H1 (cell line): ENCODE results near the gene MUC2. TPM values are rescaled to one million over a fixed set of nuclear protein-coding genes. Genes with fewer than 3 reads are reported as not detected.
A peak's percentile ranks its signal among the peaks of the same experiment; 100 is the strongest.
"Not testable (repeated sequence)": the region's sequence is repeated elsewhere in the genome, so short reads cannot be mapped to it uniquely, and the experiment has no call there.

Experiments
- CTCF ChIA-PET: fragments of 300-600 bp; sonication (Branson Sonifier 250); formaldehyde crosslinking; loops from one replicate; lab custom pipeline; 2021; ENCODE audit not compliant: partially characterized antibody; lab: Charles Lee
- POLR2A ChIA-PET: fragments of 300-600 bp; sonication (Branson Sonifier 250); formaldehyde crosslinking; loops from one replicate; lab custom pipeline; 2021; ENCODE audit warnings: inconsistent platforms; ENCODE audit not compliant: partially characterized antibody; lab: Charles Lee
- DNase-seq, 2 experiments: peaks; one replicate each; pipeline versions ENCODE4 v3.0.0 to v3.0.0-alpha.2; 2010 to 2022; ENCODE audit warnings: low spot score in 2 of 2, low read depth in 1 of 2, mixed read lengths in 1 of 2
- FAIRE-seq: peaks from 2 replicates; lab custom pipeline; 2011; peaks lifted over from hg19 to GRCh38; lab: Jason Lieb, UNC
- H2AFZ ChIP-seq: 2 replicates; pipeline ENCODE4 v1.8.1; 2012; ENCODE audit warnings: low read length, inconsistent platforms
- H2AK5ac ChIP-seq: 2 replicates; pipeline ENCODE4 v1.6.1; 2013; ENCODE audit warnings: low read depth, low read length
- H2BK120ac ChIP-seq: replicated peaks from 2 replicates; pipeline ENCODE3; 2013; ENCODE audit warnings: low read depth, low read length, inconsistent platforms
- H2BK12ac ChIP-seq: 2 replicates; pipeline ENCODE4 v1.6.1; 2013; ENCODE audit warnings: low read depth, low read length
- H2BK15ac ChIP-seq: 2 replicates; pipeline ENCODE4 v1.6.1; 2013; ENCODE audit warnings: low read length
- H2BK20ac ChIP-seq: 2 replicates; pipeline ENCODE4 v1.6.1; 2013; ENCODE audit warnings: low read length
- H2BK5ac ChIP-seq: 2 replicates; pipeline ENCODE4 v1.6.1; 2013; ENCODE audit warnings: low read depth, low read length
- H3K14ac ChIP-seq: 2 replicates; pipeline ENCODE4 v1.6.1; 2013; ENCODE audit warnings: inconsistent platforms; ENCODE audit not compliant: insufficient read length
- H3K18ac ChIP-seq: 2 replicates; pipeline ENCODE4 v1.6.1; 2013; ENCODE audit warnings: low read length; ENCODE audit errors: extremely low read depth
- H3K23ac ChIP-seq: 2 replicates; pipeline ENCODE4 v1.6.1; 2013; ENCODE audit warnings: inconsistent platforms; ENCODE audit not compliant: insufficient read length
- H3K23me2 ChIP-seq: 2 replicates; pipeline ENCODE4 v1.6.1; 2013; ENCODE audit warnings: low read depth, low read length
- H3K27ac ChIP-seq: 2 replicates; pipeline ENCODE4 v1.6.1; 2011; ENCODE audit warnings: low read depth, low read length, inconsistent platforms
- H3K27me3 ChIP-seq, 4 experiments: replicated peaks in 1 of 4; 1 replicate in 1 of 4; 2 replicates in 3 of 4; pipeline versions ENCODE4 v1.6.1 to v1.8.1; 2011 to 2013; ENCODE audit warnings: low read length in 3 of 4, mild to moderate bottlenecking in 3 of 4, inconsistent platforms in 2 of 4, mixed read lengths in 2 of 4, moderate library complexity in 1 of 4; ENCODE audit not compliant: control insufficient read depth in 3 of 4, insufficient read depth in 3 of 4; ENCODE audit errors: extremely low read depth in 1 of 4
- H3K36me3 ChIP-seq, 4 experiments: 2 replicates each; pipeline versions ENCODE4 v1.6.1 to v1.8.1; 2011 to 2013; ENCODE audit warnings: mild to moderate bottlenecking in 4 of 4, low read length in 3 of 4, moderate library complexity in 2 of 4, control low read depth in 1 of 4, inconsistent platforms in 1 of 4; ENCODE audit not compliant: insufficient read depth in 4 of 4, control insufficient read depth in 2 of 4
- H3K4ac ChIP-seq: replicated peaks from 2 replicates; pipeline ENCODE3; 2013; ENCODE audit warnings: low read length, low read depth, mixed read lengths, inconsistent platforms; ENCODE audit not compliant: insufficient read length
- H3K4me1 ChIP-seq, 4 experiments: replicated peaks in 1 of 4; 1 replicate in 1 of 4; 2 replicates in 3 of 4; pipeline versions ENCODE4 v1.6.1 to v1.8.1; 2011 to 2013; ENCODE audit warnings: low read length in 3 of 4, inconsistent platforms in 2 of 4, mixed read lengths in 1 of 4; ENCODE audit not compliant: insufficient read depth in 4 of 4, control insufficient read depth in 3 of 4
- H3K4me2 ChIP-seq, 2 experiments: 2 replicates each; pipeline versions ENCODE4 v1.6.1 to v1.8.1; 2011 to 2013; ENCODE audit warnings: low read depth in 2 of 2, low read length in 2 of 2, control low read depth in 1 of 2, inconsistent platforms in 1 of 2, mild to moderate bottlenecking in 1 of 2; ENCODE audit not compliant: insufficient read depth in 1 of 2
- H3K4me3 ChIP-seq, 4 experiments: fragments of 200-600, 300-600 bp in 1 of 4; sonication (generic), shearing (Covaris generic), sonication (Bioruptor Twin) in 1 of 4; 2 replicates each; pipeline versions ENCODE4 v1.5.1 to v1.8.1; 2011 to 2016; ENCODE audit warnings: low read length in 4 of 4, low read depth in 3 of 4, control low read depth in 2 of 4, inconsistent platforms in 2 of 4, mild to moderate bottlenecking in 2 of 4, mixed read lengths in 1 of 4, moderate library complexity in 1 of 4; ENCODE audit not compliant: insufficient read depth in 2 of 4; ENCODE audit errors: extremely low read depth in 1 of 4
- H3K56ac ChIP-seq: replicated peaks from 2 replicates; pipeline ENCODE3; 2013; ENCODE audit warnings: low read depth, mild to moderate bottlenecking, mixed read lengths, low read length, inconsistent platforms; ENCODE audit not compliant: insufficient read length
- H3K79me1 ChIP-seq: 2 replicates; pipeline ENCODE4 v1.6.1; 2013; ENCODE audit warnings: low read depth, low read length, control low read depth
- H3K79me2 ChIP-seq, 2 experiments: 2 replicates each; pipeline versions ENCODE4 v1.6.1 to v1.8.1; 2012 to 2013; ENCODE audit warnings: low read length in 2 of 2, mild to moderate bottlenecking in 2 of 2, inconsistent platforms in 1 of 2; ENCODE audit not compliant: insufficient read depth in 2 of 2, control insufficient read depth in 1 of 2
- H3K9ac ChIP-seq, 4 experiments: replicated peaks in 1 of 4; 1 replicate in 1 of 4; 2 replicates in 3 of 4; pipeline versions ENCODE4 v1.6.1 to v1.8.1; 2011 to 2013; ENCODE audit warnings: low read depth in 3 of 4, low read length in 3 of 4, control low read depth in 2 of 4, mild to moderate bottlenecking in 2 of 4, moderate library complexity in 2 of 4, inconsistent platforms in 1 of 4; ENCODE audit errors: extremely low read depth in 1 of 4
- H3K9me3 ChIP-seq, 2 experiments: 2 replicates each; pipeline versions ENCODE4 v1.6.1 to v1.8.1; 2012 to 2013; ENCODE audit warnings: mild to moderate bottlenecking in 2 of 2, moderate library complexity in 2 of 2, control low read depth in 1 of 2, inconsistent platforms in 1 of 2, low read depth in 1 of 2, low read length in 1 of 2, mixed read lengths in 1 of 2; ENCODE audit not compliant: insufficient read depth in 2 of 2
- H4K20me1 ChIP-seq, 2 experiments: replicated peaks in 1 of 2; 2 replicates each; pipeline versions ENCODE3 to v1.8.1; 2011 to 2013; ENCODE audit warnings: inconsistent platforms in 2 of 2, low read length in 2 of 2, mild to moderate bottlenecking in 1 of 2; ENCODE audit not compliant: insufficient read depth in 2 of 2, control insufficient read depth in 1 of 2
- H4K5ac ChIP-seq: 2 replicates; pipeline ENCODE4 v1.6.1; 2013; ENCODE audit warnings: low read length, low read depth, mixed read lengths, inconsistent platforms; ENCODE audit not compliant: insufficient read length
- H4K8ac ChIP-seq: 2 replicates; pipeline ENCODE4 v1.8.0; 2013; ENCODE audit warnings: mild to moderate bottlenecking, moderate library complexity, low read length, inconsistent platforms; ENCODE audit not compliant: insufficient read depth; ENCODE audit errors: extremely low read depth
- H4K91ac ChIP-seq: replicated peaks from 2 replicates; pipeline ENCODE3; 2013; ENCODE audit warnings: low read length, mixed read lengths, inconsistent platforms; ENCODE audit not compliant: insufficient read length
- whole genome bisulfite sequencing, 2 experiments: shearing (Covaris generic) in 1 of 2; methylation state at CpG; one replicate each; pipeline versions ENCODE4 v1.1.6 to v1.1.7; 2013 to 2015; ENCODE audit warnings: low lambda C conversion rate in 2 of 2, mixed read lengths in 2 of 2, inconsistent platforms in 1 of 2, low coverage in 1 of 2, missing lambda C conversion rate in 1 of 2; ENCODE audit not compliant: insufficient replicate concordance in 2 of 2, insufficient coverage in 1 of 2, insufficient read length in 1 of 2; ENCODE audit errors: extremely low coverage in 1 of 2, missing lambda C conversion rate in 1 of 2; 5-methylcytosine and 5-hydroxymethylcytosine counted together
- polyA plus RNA-seq, 7 experiments: library from polyadenylated mRNA; depleted of rRNA in 3 of 7; stranded (reverse) in 5 of 7; unstranded in 2 of 7; fragments of >200 nt in 5 of 7; fragments of 200-250 nt in 2 of 7; gene quantifications; 1 replicate in 5 of 7; 2 replicates in 1 of 7; 4 replicates in 1 of 7; pipeline versions ENCODE4 v1.2.1 to v1.2.3, GENCODE V29; 2011 to 2013; ENCODE audit warnings: missing spikeins in 2 of 7, mixed read lengths in 2 of 7
- total RNA-seq: library from RNA; stranded (reverse); fragmentation: NEBNext Ultra II Directional; extraction: Animal tissue kit (Norgen Biotek cat#: 25700); gene quantifications from 2 replicates; pipeline ENCODE4 v1.2.1, GENCODE V29; 2021

The MUC2 gene
- total and polyA plus RNA-seq, 2 of the 8 experiments (the other 6 are each of a cell fraction or from before 2014, with no cell fraction given), result not detected

DNA sequence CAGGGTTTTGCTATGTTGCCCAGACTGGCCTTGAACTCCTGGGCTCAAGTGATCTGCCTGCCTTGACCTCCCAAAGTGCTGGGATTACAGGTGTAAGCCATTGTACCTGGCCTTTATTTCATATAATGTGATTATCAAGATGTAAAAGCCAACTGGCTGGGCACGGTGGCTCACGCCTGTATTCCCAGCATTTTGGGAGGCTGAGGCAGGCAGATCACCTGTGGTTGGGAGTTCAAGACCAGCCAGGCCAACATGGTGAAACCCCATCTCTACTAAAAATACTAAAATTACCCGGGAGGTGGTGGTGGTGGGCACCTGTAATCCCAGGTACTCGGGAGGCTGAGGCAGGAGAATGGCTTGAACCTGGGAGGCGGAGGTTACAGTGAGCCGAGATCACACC, 40.6 kb downstream of the MUC2 start:
- H2BK20ac ChIP-seq, H2BK120ac ChIP-seq, H3K4me2 ChIP-seq, H3K23me2 ChIP-seq, H3K4ac ChIP-seq, H3K56ac ChIP-seq, H2BK12ac ChIP-seq, H4K5ac ChIP-seq, H3K4me1 ChIP-seq, H3K18ac ChIP-seq, H3K14ac ChIP-seq, H2AK5ac ChIP-seq, H3K36me3 ChIP-seq, H2BK15ac ChIP-seq, FAIRE-seq, H4K91ac ChIP-seq, CTCF ChIA-PET, H3K23ac ChIP-seq, POLR2A ChIA-PET, H4K8ac ChIP-seq, H4K20me1 ChIP-seq, H2BK5ac ChIP-seq, H3K9ac ChIP-seq, H3K4me3 ChIP-seq, H3K27ac ChIP-seq, H3K27me3 ChIP-seq, H3K79me2 ChIP-seq, H3K79me1 ChIP-seq, DNase-seq: not testable (repeated sequence)
- 88% methylated on average over 6 of the region's 6 CpGs; no CpG with 5 or more reads in 1 of the 2 experiments for WGBS, 2 experiments
- Histone ChIP-seq H2AFZ (0 out of 2 replicates have a peak overlapping the region, but pooled peaks have one; percentile 98), H3K9me3 (peaks cover 5 to 35% of the 10 kb centered on the region in 2 experiments; a peak in 2 of 4 replicates)
